GM13976 (cell line): ENCODE data around the gene SUGCT.
"Not testable (repeated sequence)": the region's sequence is repeated elsewhere in the genome, so short reads cannot be mapped to it uniquely, and the experiment has no call there.

Experiments used
- DNase-seq: peaks from one replicate; pipeline ENCODE4 v3.0.0; 2012; ENCODE audit warnings: low spot score
- in situ Hi-C: fragments of 300-500 bp; cut with MboI; formaldehyde crosslinking; loops from one replicate; pipeline ENCODE4 v1.12.0; 2022; ENCODE audit warnings: low sequenced_read_pairs, mixed read lengths, inconsistent platforms; ENCODE audit not compliant: unreplicated experiment
- TF ChIP-seq, protein P1 (sequence below): IDR thresholded peaks from 2 replicates; pipeline ENCODE4 v1.5.1; 2012; ENCODE audit warnings: borderline replicate concordance, mild to moderate bottlenecking; ENCODE audit not compliant: insufficient read depth; ENCODE audit errors: extremely low read depth, missing control alignments, control extremely low read depth

Gene SUGCT

DNA sequence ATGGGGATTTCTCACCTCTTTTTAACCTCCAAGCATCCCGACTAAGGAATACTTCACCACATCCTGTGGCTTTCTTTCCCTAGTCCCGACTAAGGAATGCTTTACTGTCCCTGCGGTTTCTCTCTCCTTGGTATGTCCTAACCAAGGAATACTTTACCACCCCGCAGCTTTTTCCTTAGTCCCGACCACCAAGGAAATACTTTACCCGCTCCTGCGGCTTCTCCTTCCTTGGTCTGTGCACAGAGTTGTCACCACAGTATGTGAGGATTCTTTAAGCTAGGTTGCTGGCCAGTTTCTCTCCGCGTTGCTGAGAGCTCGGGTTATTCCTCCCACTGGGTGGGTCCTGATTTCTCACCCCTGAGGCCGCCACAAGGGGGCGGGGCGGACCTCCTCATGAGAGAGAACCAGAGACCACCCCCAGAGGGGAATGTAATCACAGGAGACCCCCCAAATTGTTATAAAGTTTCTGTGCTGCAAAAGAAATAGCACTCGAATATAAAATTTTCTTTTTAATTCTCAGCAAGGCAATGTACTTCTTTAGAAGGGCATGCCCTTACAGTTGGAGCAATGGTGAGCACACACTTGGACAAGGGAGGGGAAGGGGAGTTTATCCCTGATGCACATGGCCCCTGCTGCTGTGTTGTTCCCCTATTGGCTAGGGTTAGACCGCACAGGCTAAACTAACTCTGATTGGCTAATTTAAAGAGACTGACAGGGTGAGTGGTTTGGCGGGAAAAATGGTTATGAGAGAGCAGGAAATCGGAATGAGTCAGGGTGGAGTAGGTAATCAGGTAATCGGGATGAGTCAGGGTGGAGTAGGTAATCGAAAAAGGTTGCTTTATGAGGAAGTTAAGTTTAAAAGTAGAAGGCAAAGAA is 12.8 kb downstream of the SUGCT start:
- TF ChIP-seq, protein P1, sequence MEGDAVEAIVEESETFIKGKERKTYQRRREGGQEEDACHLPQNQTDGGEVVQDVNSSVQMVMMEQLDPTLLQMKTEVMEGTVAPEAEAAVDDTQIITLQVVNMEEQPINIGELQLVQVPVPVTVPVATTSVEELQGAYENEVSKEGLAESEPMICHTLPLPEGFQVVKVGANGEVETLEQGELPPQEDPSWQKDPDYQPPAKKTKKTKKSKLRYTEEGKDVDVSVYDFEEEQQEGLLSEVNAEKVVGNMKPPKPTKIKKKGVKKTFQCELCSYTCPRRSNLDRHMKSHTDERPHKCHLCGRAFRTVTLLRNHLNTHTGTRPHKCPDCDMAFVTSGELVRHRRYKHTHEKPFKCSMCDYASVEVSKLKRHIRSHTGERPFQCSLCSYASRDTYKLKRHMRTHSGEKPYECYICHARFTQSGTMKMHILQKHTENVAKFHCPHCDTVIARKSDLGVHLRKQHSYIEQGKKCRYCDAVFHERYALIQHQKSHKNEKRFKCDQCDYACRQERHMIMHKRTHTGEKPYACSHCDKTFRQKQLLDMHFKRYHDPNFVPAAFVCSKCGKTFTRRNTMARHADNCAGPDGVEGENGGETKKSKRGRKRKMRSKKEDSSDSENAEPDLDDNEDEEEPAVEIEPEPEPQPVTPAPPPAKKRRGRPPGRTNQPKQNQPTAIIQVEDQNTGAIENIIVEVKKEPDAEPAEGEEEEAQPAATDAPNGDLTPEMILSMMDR: no peak
- DNase-seq: no peak
- in situ Hi-C loops: no loop called here

DNA sequence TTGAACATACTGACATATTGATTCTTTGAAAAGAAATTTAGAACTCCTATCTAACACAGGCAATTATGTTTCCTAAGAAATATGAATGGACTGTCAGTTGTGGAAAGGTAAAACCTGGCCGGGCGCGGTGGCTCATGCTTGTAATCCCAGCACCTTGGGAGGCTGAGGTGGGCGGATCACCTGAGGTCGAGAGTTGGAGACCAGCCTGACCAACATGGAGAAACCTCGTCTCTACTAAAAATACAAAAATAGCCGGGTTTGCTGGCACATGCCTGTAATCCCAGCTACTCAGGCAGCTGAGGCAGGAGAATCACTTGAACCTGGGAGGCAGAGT is 13.4 kb downstream of the SUGCT start:
- in situ Hi-C loops, DNase-seq: not testable (repeated sequence)

DNA sequence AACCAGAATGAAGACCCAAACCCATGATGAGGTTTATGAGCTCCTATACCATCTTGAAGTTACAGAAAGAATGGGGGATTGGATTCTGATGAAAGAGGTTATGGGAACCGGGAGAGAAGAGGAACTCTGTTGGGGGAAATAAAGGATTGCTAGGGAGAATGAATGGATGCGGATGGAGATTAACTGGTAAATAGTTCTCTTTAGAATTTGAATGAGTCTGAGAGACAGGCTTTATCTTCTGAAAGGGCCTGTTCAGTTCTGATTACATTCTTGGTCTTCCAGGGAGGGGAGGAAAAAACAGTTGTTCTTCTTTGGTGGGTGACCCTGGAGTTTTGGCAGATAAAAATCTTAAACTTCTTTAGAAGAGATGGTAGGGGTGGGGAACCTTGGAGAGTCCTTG is 13.9 kb downstream of the SUGCT start:
- in situ Hi-C loops: no loop called here
- TF ChIP-seq, protein P1: no peak
- DNase-seq: no peak

DNA sequence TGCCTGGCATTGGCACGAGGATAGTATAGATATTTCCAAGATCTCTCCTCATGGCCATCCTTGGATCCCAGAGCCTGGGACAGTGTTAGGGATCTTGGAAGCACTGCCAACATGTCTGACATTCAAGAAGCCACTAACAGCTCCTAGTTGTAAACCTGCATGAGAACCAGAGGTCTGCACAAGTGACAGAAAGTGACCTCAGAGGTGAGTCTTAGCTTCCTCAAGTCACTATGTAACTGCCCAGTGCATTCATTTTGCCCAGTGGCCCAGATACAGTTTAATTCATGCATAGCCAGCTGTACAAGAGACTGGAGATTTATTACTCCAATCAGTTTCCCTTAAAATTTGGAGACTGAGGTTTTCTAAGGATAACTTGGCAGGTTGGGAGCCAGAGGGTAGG is 16.7 kb downstream of the SUGCT start:
- no peak for DNase-seq
- in situ Hi-C loops: no loop called here
- TF ChIP-seq, protein P1: no peak

DNA sequence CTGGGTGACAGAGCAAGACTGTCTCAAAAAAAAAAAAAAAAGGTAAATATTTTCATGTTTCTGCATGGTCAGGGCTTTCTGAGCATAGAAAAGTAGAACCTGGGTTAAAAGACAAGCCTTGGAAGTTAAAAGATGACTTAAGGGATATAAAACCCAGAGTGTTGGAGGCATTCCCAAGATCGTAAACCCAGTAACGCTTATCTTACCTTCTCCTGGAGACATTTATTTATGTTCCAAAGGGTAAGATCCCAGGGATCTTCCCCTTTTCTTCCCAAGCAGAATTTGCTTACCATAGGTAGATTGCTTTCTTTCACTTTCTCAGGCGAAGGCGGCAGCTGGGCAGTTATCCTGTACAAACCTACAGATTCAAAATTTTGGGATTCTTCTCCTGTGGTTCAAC is 22.2 kb downstream of the SUGCT start:
- TF ChIP-seq, protein P1: no peak
- in situ Hi-C loops: no loop called here
- no peak for DNase-seq

DNA sequence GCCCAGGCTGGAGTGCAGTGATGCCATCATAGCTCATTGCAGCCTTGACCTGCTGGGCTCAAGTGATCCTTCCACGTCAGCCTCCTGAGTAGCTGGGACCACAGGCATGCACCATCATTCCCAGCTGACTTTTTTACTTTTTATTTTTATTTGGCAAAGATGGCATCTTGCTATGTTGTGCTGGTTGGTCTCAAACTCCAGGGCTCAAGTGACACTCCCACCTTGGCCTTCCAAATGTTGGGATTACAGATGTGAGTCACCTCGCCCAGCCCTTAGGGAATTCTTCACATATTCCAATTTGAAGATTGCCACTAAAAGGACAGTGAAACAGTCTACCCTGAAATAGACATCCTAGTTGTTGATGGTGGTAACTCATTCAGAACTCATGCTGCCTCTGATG is 27.7 kb downstream of the SUGCT start:
- no peak for DNase-seq
- in situ Hi-C loops: no loop called here
- TF ChIP-seq, protein P1: no peak

DNA sequence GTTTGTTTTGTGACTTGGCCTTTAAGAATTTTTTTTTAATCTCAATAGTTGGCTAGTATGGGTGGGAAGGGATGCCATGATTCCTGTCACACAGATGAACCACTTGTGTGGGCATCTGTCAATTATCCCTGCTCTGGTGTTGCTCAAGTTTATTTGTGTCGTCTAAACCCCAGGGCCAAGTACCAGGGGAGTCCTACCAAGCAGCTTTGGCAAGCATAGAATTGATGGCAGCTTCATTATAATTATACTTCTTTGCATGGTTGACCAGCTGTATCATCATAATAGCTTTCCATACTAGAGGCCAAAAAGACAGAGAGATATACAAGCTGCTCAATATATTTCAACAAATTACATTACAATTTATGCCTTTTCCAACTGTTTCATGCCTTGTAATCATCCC is 30.4 kb downstream of the SUGCT start:
- in situ Hi-C loops: no loop called here
- no peak for DNase-seq

More for the DNA sequence above, 30.4 kb downstream of the SUGCT start:
- TF ChIP-seq, protein P1: no peak
